ENCODE data around the gene ZNF821. TPM values are rescaled to one million over a fixed set of nuclear protein-coding genes. Genes with fewer than 3 reads are reported as not detected.
"Not testable (repeated sequence)": the region's sequence is repeated elsewhere in the genome, so short reads cannot be mapped to it uniquely, and the experiment has no call there.

The ZNF821 gene
- total and polyA plus RNA-seq, 7 donors: 0.87 to 6.1 (median 3.9) TPM

- Histone ChIP-seq H3K27me3 (ENCODE audit: insufficient read depth in 3 of 3, low read length in 2 of 3) (no peaks in the 10 kb centered on the region), H3K27ac (no peak overlapping the region), H3K4me3 (no peak overlapping the region), H3K36me3 (ENCODE audit: insufficient read depth in 1 of 2, low read depth in 1 of 2) (peaks cover 0 to 22% of the 10 kb centered on the region in 2 donors), H3K9me3 (no peaks in the 10 kb centered on the region), H3K4me1 (peaks cover 14% of the 10 kb centered on the region)
- intact Hi-C loops (cut with DNase I): no loop called here
- no peak for TF ChIP-seq CTCF (IDR thresholded peaks at IDR 0.05)
- DNase-seq (no peak), ATAC-seq (no peak)
- 79 to 85% (median 82%) methylated on average over 4 to 5 of the region's 5 CpGs for WGBS, 3 donors
These were observed 72.7 kb downstream of the ZNF821 start for GRCh38 chr16:71811261-71811803.

- peak overlapping the region; percentile 100 for H3K27ac ChIP-seq
- H3K27me3 ChIP-seq (ENCODE audit: insufficient read depth in 3 of 3, low read length in 2 of 3); ATAC-seq; H3K9me3 ChIP-seq; intact Hi-C loops (cut with DNase I); DNase-seq: not testable (repeated sequence)
- peaks cover 0 to 31% of the 10 kb centered on the region in 2 donors for H3K36me3 ChIP-seq (ENCODE audit: insufficient read depth in 1 of 2, low read depth in 1 of 2)
- peak overlapping the region; percentile 99 for H3K4me3 ChIP-seq
- 82 to 93% (median 86%) methylated on average over 11 of the region's 11 CpGs for WGBS, 3 donors
- peaks cover 22% of the 10 kb centered on the region for H3K4me1 ChIP-seq
These were observed 73.8 kb downstream of the ZNF821 start for GRCh38 chr16:71810155-71810530.

Other genes starting within 250 kb of the ZNF821 start
- 1 to 10 TPM; 3.7 to 5.2 (median 4.3) TPM for gene PHLPP2, start 159.5 kb downstream of the ZNF821 start, total RNA-seq
- gene PHLPP2, start 159.5 kb downstream of the ZNF821 start, polyA plus RNA-seq: 1 to 10 TPM in 2 of 3 donors, under 1 TPM in 1; 0.96 to 2.9 (median 1.0) TPM
- 10 to 100 TPM; 54.1 to 69.8 (median 62.8) TPM for gene AP1G1, start 75.3 kb downstream of the ZNF821 start, total RNA-seq
- gene AP1G1, start 75.3 kb downstream of the ZNF821 start, polyA plus RNA-seq: 10 to 100 TPM; 19.7 to 67.3 (median 25.6) TPM
- 10 to 100 TPM; 18.1 to 28.0 (median 22.4) TPM for gene ATXN1L, start 38.2 kb downstream of the ZNF821 start, total RNA-seq
- 10 to 100 TPM in 1 of 3 donors, 1 to 10 TPM in 2; 5.9 to 20.1 (median 5.9) TPM for gene ATXN1L, start 38.2 kb downstream of the ZNF821 start, polyA plus RNA-seq
- gene IST1, start 11.3 kb upstream of the ZNF821 start, total RNA-seq: 100 to 1,000 TPM in 1 of 4 donors, 10 to 100 TPM in 3; 69.2 to 111 (median 81.6) TPM
- 100 to 1,000 TPM in 1 of 3 donors, 10 to 100 TPM in 2; 72.5 to 115 (median 85.4) TPM for gene IST1, start 11.3 kb upstream of the ZNF821 start, polyA plus RNA-seq
- gene PKD1L3, start 116.2 kb upstream of the ZNF821 start, total RNA-seq: under 1 TPM in 3 of 4 donors, not detected in 1; 0.04 to 0.13 (median 0.08) TPM
- gene PKD1L3, start 116.2 kb upstream of the ZNF821 start, polyA plus RNA-seq: under 1 TPM in 1 of 3 donors, not detected in 2; 0.03 TPM
- 10 to 100 TPM in 1 of 4 donors, 1 to 10 TPM in 3; 7.3 to 12.5 (median 8.8) TPM for gene DHODH, start 124.6 kb upstream of the ZNF821 start, total RNA-seq
- 10 to 100 TPM in 2 of 3 donors, 1 to 10 TPM in 1; 7.6 to 13.4 (median 10.9) TPM for gene DHODH, start 124.6 kb upstream of the ZNF821 start, polyA plus RNA-seq
- gene HP, start 170.3 kb upstream of the ZNF821 start, total RNA-seq: 10 to 100 TPM in 2 of 4 donors, 1 to 10 TPM in 2; 2.6 to 17.3 (median 7.2) TPM
- 10 to 100 TPM in 1 of 3 donors, 1 to 10 TPM in 2; 2.3 to 13.0 (median 9.3) TPM for gene HP, start 170.3 kb upstream of the ZNF821 start, polyA plus RNA-seq
- gene HPR, start 179.0 kb upstream of the ZNF821 start, total RNA-seq: 1 to 10 TPM in 2 of 4 donors, under 1 TPM in 1, not detected in 1; 0.36 to 2.0 (median 1.8) TPM
- 1 to 10 TPM in 1 of 3 donors, under 1 TPM in 2; 0.34 to 1.1 (median 0.49) TPM for gene HPR, start 179.0 kb upstream of the ZNF821 start, polyA plus RNA-seq
- 10 to 100 TPM in 1 of 4 donors, 1 to 10 TPM in 3; 6.7 to 13.1 (median 8.7) TPM for gene TXNL4B, start 209.4 kb upstream of the ZNF821 start, total RNA-seq
- gene TXNL4B, start 209.4 kb upstream of the ZNF821 start, polyA plus RNA-seq: 10 to 100 TPM in 2 of 3 donors, 1 to 10 TPM in 1; 8.3 to 52.1 (median 20.7) TPM
- 10 to 100 TPM; 34.0 to 58.2 (median 50.2) TPM for gene DHX38, start 209.7 kb upstream of the ZNF821 start, total RNA-seq
- gene DHX38, start 209.7 kb upstream of the ZNF821 start, polyA plus RNA-seq: 10 to 100 TPM; 32.8 to 71.9 (median 54.2) TPM